IPS-15b (cell line): Measurements from ENCODE around the gene SYTL2.
A peak's percentile ranks its signal among the peaks of the same experiment; 100 is the strongest.
"Not testable (repeated sequence)": the region's sequence is repeated elsewhere in the genome, so short reads cannot be mapped to it uniquely, and the experiment has no call there.

Experiments
- H3K27me3 ChIP-seq: one replicate; pipeline ENCODE4 v1.6.1; 2013; ENCODE audit warnings: low read length; ENCODE audit not compliant: control insufficient read depth, insufficient read depth
- H3K36me3 ChIP-seq: one replicate; pipeline ENCODE4 v1.6.1; 2013; ENCODE audit warnings: low read length; ENCODE audit not compliant: control insufficient read depth, insufficient read depth
- H3K4me1 ChIP-seq: one replicate; pipeline ENCODE4 v1.6.1; 2013; ENCODE audit warnings: mild to moderate bottlenecking, low read length; ENCODE audit not compliant: control insufficient read depth, insufficient read depth
- H3K4me3 ChIP-seq: one replicate; pipeline ENCODE4 v1.5.1; 2013; ENCODE audit warnings: low read depth, low read length
- H3K9ac ChIP-seq: one replicate; pipeline ENCODE4 v1.6.1; 2013; ENCODE audit warnings: low read depth, mild to moderate bottlenecking, low read length
- H3K9me3 ChIP-seq: one replicate; pipeline ENCODE4 v1.6.1; 2013; ENCODE audit warnings: mild to moderate bottlenecking, low read length; ENCODE audit not compliant: control insufficient read depth, insufficient read depth

The SYTL2 gene

DNA sequence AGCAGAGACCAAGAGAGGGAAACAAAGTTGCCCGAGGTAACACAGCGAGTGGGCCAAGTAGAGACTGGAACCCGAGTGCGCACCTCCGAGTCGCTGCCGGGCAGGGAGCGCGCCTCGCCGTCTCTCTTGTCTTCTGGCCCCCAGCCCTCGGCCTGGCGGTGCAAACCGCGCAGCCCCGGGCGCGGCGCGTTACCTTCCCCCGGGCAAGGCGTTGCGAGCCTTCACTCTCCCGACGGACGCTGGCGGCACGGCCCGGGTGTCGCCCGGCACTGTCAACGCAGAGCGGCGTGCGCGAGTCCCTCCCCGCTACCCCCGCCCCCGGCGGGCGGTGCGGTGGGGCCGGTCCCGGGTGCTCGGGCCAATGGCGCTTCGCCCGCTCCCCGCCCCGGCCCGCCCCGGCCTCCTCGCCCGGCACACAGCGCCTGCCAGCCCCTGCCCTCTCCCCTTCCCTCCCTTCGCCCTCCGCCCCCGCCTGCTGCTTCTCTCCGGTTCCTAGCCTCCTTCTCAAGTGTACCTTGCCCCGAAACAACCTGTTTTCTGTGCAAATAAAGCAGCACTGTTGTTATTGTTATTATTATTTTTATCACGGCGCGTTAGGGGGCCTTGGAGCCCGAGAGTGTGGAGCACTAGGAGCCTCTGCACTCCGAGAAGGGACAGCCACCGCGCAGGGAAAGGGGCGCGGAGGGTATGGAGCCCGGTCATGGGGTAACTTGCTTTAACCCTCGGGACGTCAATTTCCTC lies at the start of gene SYTL2:
SYTL2 (minus strand) TSS at position 271 of the 741 bp plus-strand sequence. CDS start 53,416 bp downstream, outside the sequence.
- Histone ChIP-seq H3K4me3 (peak within 1 kb of the TSS; percentile 95), H3K36me3 (no peaks in the 10 kb centered on the region), H3K9me3 (no peaks in the 10 kb centered on the region), H3K9ac (no peak within 1 kb of the TSS), H3K4me1 (peaks cover 4% of the 10 kb centered on the region), H3K27me3 (peaks cover 43% of the 10 kb centered on the region)

DNA sequence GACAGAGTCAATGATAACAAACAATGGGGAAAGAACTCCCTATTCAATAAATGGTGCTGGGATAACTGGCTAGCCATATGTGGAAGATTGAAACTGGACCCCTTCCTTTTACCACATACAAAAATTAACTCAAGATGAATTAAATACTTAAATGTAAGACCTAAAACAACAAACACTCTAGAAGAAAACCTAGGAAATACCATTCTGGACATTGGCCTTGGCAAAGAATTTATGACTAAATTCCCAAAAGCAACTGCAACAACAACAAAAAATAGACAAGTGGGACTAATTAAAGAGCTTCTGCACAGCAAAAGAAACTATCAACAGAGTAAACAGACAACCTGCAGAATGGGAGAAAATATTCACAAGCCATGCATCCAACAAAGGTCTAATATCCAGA lies 48.6 kb upstream of the SYTL2 start:
- not testable (repeated sequence) for H3K4me3 ChIP-seq, H3K9me3 ChIP-seq, H3K27me3 ChIP-seq, H3K4me1 ChIP-seq, H3K9ac ChIP-seq, H3K36me3 ChIP-seq

DNA sequence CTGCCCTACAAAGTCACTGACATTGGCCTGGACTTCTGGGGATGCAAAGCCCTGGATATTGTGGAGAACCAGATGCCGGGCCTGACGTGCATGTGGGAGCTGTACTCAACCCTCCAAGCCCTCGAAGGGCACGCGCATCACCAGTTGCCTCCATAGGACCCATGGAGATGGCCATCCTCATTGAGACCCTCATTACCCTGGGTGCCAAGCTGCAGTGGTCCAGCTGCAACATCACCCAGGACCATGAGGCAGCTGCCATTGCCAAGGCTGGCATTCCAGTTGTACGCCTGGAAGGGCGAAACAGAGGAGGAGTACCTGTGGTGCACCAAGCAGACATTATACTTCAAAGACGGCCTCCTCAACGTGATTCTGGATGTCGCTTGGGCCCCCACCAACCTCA lies 46.2 kb upstream of the SYTL2 start:
- H3K4me1 ChIP-seq, result peaks cover 3% of the 10 kb centered on the region
- peaks cover 2% of the 10 kb centered on the region for H3K9me3 ChIP-seq
- no peak overlapping the region for H3K9ac ChIP-seq
- no peak overlapping the region for H3K4me3 ChIP-seq
- H3K27me3 ChIP-seq, result peaks cover 4% of the 10 kb centered on the region
- no peaks in the 10 kb centered on the region for H3K36me3 ChIP-seq

- Histone ChIP-seq H3K36me3 (no peaks in the 10 kb centered on the region), H3K9ac (peak within 1 kb of the TSS; percentile 88), H3K27me3 (peaks cover 4% of the 10 kb centered on the region), H3K4me1 (peaks cover 3% of the 10 kb centered on the region), H3K9me3 (peaks cover 5% of the 10 kb centered on the region), H3K4me3 (peak within 1 kb of the TSS; percentile 87)
These were observed 44.4 kb upstream of the SYTL2 start, which contains the start of gene CCDC83 for GRCh38 chr11:85855341-85855656. TSS of gene CCDC83 (plus strand) at chr11:85855383. CDS start at chr11:85865124, 9,741 bp downstream.

DNA sequence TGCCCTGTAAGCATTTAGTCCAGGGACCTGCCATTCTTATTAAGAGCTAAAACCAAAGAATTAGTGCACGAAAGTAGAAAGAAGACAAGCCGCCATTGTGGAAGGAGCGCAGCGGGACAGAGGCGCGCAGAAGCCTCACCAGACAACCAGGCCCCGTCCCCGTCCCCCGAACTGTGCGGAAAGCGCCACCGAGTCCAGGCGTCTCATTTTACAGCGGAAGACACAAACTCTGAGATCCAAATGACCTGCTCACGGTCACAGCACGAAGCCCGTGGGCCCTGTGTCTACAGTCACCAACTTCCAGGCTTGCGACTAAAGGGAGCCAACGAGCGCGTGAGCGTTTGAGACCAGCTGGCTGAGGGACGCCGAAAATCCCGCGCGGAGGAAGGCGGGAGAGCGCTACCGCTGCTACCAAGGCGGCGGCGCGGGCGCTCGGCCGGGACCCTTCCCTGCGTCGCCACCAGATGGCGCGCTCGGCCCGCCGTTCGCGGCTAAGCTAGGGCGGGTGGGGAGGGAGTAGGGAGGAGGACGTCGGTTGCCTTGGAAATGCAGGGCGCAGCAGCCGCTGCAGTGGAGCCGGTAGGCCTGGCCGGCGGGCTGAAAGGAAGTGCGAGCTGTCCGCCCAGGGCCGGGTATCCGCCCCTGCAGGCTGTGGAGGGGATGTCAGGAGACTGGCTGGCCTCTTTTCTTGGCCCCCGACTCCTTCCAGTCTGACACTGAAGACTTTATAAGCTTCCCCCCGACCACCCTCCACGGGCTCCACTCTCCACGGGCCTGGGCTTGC lies 43.8 kb upstream of the SYTL2 start:
- H3K36me3 ChIP-seq, result no peaks in the 10 kb centered on the region
- H3K9me3 ChIP-seq, result peaks cover 5% of the 10 kb centered on the region
- peak overlapping the region; percentile 88 for H3K9ac ChIP-seq
- peaks cover 4% of the 10 kb centered on the region for H3K27me3 ChIP-seq
- H3K4me1 ChIP-seq, result peaks cover 3% of the 10 kb centered on the region
- H3K4me3 ChIP-seq, result peak overlapping the region; percentile 87

DNA sequence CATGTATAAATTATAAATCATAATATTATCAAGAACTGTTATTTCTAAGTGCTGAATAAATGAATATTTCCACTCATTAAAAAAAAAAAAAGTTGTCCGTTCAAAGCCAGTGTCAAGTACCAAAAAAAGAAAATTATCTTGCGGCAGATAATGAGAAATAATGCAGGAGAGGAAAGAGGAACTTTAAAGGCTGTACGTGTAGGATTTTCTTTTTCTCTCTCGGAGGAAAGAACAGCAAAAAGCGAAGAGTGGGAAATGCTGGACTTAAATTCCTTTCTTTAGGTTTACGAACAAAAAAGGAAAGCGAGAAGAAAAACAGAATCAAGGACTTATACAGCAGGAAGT lies 43.2 kb upstream of the SYTL2 start:
- peaks cover 5% of the 10 kb centered on the region for H3K9me3 ChIP-seq
- no peaks in the 10 kb centered on the region for H3K36me3 ChIP-seq
- H3K4me3 ChIP-seq, result peak overlapping the region; percentile 87
- peak overlapping the region; percentile 88 for H3K9ac ChIP-seq
- peaks cover 3% of the 10 kb centered on the region for H3K4me1 ChIP-seq
- peaks cover 4% of the 10 kb centered on the region for H3K27me3 ChIP-seq

DNA sequence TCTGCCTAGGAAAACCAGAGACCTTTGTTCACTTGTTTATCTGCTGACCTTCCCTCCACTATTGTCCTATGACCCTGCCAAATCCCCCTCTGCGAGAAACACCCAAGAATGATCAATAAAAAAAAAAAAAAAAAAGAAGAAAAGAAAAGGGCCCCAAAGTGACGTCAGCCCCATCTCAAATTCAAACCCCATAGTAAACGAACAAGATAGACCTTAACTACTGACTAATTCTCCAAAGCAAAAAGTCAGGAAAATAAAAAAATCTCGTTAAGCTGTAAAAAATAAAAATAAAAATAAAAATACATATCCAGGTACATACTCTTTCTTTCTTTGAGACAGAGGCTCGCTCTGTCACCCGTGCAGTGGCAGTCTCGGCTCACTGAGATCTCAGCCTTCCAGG lies 42.6 kb upstream of the SYTL2 start:
- not testable (repeated sequence) for H3K9me3 ChIP-seq, H3K9ac ChIP-seq, H3K4me3 ChIP-seq, H3K36me3 ChIP-seq, H3K27me3 ChIP-seq, H3K4me1 ChIP-seq

- not testable (repeated sequence) for H3K36me3 ChIP-seq, H3K9ac ChIP-seq, H3K4me1 ChIP-seq, H3K9me3 ChIP-seq, H3K4me3 ChIP-seq, H3K27me3 ChIP-seq
These were observed 41.8 kb upstream of the SYTL2 start for GRCh38 chr11:85852754-85853153.

GRCh38 chr11:85848556-85848955 lies 37.6 kb upstream of the SYTL2 start:
- H3K27me3 ChIP-seq, result no peaks in the 10 kb centered on the region
- H3K9ac ChIP-seq, result no peak overlapping the region
- peaks cover 5% of the 10 kb centered on the region for H3K9me3 ChIP-seq
- no peaks in the 10 kb centered on the region for H3K36me3 ChIP-seq
- H3K4me3 ChIP-seq, result no peak overlapping the region
- no peaks in the 10 kb centered on the region for H3K4me1 ChIP-seq

DNA sequence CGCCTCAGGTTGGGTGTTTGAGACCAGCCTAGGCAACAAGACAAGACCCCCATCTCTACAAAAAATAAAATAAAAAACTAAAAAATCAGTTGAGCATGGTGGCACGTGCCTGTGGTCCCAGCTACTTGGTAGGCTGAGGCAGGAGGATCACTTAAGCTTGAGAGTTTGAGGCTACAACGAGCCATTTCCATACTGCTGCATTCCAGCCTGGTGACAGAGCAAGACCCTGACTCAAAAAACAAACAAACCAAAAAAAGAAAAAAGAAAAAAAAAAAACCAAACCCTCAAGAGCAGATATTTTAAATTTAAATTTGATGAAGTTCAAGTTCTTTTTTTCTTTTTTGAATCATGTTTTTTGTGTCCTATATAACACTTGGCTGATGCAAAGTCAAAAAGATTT lies 37.1 kb upstream of the SYTL2 start:
- Histone ChIP-seq H3K4me3 (no peak overlapping the region), H3K27me3 (no peaks in the 10 kb centered on the region), H3K9me3 (peaks cover 5% of the 10 kb centered on the region), H3K36me3 (no peaks in the 10 kb centered on the region), H3K9ac (no peak overlapping the region), H3K4me1 (no peaks in the 10 kb centered on the region)

DNA sequence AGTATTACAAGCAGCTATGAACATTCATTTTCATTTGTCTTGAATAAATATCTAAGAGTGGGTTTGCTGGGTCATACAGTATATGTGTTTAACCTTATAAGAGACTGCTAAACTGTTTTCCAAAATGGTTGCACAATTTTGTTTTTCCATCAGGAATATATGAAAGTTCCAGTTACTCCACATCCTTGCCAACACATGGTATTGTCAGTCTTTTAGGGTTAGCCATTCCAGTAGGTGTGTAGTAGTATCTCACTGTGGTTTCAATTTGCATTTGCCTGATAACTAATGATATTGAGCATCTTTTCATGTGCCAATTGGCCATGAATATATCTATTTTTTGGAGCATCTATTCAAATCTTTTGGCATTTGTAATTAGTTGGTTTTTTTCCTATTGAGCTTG lies 36.5 kb upstream of the SYTL2 start:
- Histone ChIP-seq H3K27me3 (no peaks in the 10 kb centered on the region), H3K36me3 (no peaks in the 10 kb centered on the region), H3K4me3 (no peak overlapping the region), H3K4me1 (no peaks in the 10 kb centered on the region), H3K9ac (no peak overlapping the region), H3K9me3 (peaks cover 5% of the 10 kb centered on the region)

DNA sequence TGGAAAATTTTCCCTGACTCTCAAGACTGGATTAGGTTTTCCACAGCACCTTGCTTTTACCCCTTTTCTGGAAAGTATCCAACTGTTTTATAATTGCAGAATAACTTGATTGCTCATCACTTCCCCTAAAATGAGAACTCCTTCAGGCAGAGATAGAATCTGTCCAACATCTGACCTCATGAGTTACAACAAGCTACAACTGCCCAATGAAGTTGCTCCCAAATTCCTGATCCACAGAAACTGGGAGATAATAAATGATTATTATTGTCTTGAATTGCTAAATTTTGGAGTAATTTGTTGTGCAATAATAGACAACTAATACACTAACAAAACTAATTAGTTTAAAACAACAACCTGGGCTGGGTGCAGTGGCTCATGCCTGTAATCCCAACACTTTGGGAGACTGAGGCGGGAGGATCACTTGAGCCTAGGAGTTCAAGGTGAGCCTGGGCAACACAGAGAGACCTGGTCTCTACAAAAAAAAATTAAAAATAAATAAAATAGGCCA lies 34.2 kb upstream of the SYTL2 start:
- H3K27me3 ChIP-seq, result no peaks in the 10 kb centered on the region
- no peak overlapping the region for H3K4me3 ChIP-seq
- H3K36me3 ChIP-seq, result no peaks in the 10 kb centered on the region
- H3K9me3 ChIP-seq, result no peaks in the 10 kb centered on the region
- no peaks in the 10 kb centered on the region for H3K4me1 ChIP-seq
- H3K9ac ChIP-seq, result no peak overlapping the region
